ENCODE data around the gene GLRX5. TPM values are rescaled to one million over a fixed set of nuclear protein-coding genes. Genes with fewer than 3 reads are reported as not detected.
"Not testable (repeated sequence)": the region's sequence is repeated elsewhere in the genome, so short reads cannot be mapped to it uniquely, and the experiment has no call there.

Gene GLRX5
- total RNA-seq, 1 donor from 2014 or later, result 84.7 TPM

DNA sequence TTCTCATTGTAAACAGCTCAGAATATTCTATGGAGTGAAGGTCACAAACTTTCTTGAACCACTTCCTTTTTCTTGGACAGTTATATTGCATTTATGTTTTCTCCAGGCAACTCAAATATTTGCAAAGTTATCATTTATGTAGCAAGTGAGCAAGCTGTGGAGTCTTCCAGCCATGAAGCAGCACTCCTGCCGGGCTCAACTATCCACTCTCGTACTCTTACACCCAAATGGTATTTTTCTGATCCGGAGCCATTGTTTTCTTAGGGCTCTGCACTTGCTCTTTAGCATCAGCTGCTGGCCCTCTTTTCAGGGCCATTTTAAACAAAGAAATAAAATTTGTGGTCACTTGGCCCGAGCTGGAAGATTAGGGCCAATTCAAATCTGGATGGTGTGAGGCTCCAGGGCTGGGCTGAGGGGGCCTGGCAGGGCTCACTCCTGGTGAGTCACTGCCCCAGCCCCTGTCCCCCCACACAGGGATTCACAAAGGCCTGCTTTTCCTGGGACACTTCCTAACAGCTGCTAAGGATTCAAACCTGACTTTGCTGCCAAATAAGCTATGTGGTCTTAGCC is 38.1 kb upstream of the GLRX5 start:
- intact Hi-C loops (cut with DNase I), result no loop called here
- ATAC-seq, result peak; percentile 79
- no peak for DNase-seq (ENCODE audit: missing footprints)

DNA sequence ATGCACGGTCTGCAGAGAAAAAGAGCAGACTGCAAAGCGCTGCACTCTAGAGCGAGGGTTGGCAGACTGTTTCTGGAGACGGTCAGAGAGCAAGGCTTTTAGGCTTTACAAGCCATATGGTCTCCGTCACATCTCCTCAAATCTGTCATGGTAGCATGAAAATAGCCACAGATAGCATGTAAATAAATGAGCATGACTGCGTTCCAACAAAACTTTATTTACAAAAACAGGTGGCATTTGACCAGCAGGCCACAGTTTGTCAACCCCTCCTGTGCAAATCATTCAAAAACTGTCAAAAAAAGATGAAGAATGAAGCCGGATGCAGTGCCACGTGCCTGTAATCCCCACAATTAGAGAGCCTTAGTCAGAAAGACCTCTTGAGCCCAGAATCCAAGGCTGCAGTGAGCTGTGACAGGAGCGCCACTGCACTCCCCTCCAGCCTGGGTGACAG is 37.3 kb upstream of the GLRX5 start:
- intact Hi-C loops (cut with DNase I), result no loop called here
- DNase-seq (ENCODE audit: missing footprints) (no peak), ATAC-seq (no peak)

DNA sequence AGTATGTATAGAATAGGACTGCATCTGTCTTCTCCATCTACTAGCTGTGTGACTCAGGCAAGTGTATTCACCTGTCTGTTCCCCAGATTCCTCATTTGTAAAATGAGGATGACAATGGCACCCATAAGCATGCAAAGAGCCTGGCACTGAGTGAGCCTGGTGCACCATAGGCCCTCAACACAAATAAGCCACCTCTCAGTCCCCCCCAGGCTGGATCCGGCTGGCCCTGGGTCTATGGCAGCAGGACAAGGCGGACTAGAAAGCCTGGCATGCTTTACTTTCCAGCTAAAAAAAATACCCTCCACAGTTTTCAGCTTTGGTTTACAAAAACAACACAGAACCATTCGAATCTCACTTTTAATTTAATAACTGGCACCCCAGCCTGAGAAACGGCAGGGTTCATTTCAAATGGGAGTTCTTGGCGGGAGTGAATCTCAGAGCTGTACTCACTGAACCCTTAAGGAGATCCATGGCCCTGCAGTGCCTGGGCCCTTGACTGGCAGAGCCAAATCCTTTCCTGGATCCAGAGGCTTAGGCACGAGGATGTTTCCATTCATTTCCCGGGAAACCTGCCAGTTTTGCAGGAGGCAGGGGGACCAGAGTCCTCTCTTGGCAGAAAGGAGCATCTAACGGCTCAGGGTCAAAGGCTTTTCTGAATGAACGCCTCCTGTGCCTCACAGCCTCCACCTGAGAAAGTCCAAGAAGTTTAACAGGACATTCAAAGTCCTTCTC is 36.1 kb upstream of the GLRX5 start:
- peak; percentile 29 for ATAC-seq
- intact Hi-C loops (cut with DNase I), result no loop called here
- DNase-seq (ENCODE audit: missing footprints), result no peak

DNA sequence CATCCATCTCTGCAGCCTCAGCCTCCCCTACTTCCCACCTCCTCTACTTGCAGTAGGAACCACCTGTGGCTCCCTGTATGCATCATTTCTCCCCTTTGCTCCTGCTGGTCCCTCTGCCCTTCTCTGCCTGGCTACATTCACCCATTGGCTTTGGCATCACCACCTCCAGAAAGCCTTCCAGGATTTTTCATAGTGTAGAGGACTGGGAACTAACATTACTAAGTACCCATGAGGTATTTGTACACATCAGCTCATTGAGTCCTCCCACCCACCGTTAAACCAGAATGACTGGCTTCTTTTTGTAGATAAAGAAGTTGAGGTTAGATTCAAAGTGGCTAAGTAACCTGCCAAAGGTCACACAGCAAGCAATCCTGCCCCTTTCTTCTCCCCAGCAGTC is 35.5 kb upstream of the GLRX5 start:
- intact Hi-C loops (cut with DNase I), result no loop called here
- DNase-seq (ENCODE audit: missing footprints), result no peak
- no peak for ATAC-seq

DNA sequence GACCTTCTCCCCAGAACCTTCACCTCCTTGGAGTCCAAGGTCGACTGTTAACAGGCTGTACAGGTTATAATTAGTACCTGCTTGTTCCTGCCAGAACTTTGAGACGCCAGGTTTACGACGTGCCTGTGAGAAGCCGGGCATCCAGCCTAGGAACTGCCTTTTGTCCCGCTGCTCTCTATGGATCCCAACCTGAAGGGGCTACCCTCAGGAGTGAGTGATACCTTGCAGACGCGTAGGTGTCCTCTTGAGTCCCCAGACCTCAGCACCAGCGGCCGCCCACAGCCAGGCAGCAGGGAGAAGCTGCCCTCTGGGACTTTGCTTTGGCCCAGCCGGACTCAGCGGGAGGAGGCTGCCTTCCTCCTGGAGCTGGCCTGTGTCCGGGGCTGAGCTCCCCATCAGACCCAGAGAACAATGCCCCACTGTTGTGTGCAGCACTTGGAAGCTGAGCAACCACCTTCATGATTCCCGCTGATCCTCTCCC is 34.6 kb upstream of the GLRX5 start:
- DNase-seq (ENCODE audit: missing footprints) (no peak), ATAC-seq (peak; percentile 31)

DNA sequence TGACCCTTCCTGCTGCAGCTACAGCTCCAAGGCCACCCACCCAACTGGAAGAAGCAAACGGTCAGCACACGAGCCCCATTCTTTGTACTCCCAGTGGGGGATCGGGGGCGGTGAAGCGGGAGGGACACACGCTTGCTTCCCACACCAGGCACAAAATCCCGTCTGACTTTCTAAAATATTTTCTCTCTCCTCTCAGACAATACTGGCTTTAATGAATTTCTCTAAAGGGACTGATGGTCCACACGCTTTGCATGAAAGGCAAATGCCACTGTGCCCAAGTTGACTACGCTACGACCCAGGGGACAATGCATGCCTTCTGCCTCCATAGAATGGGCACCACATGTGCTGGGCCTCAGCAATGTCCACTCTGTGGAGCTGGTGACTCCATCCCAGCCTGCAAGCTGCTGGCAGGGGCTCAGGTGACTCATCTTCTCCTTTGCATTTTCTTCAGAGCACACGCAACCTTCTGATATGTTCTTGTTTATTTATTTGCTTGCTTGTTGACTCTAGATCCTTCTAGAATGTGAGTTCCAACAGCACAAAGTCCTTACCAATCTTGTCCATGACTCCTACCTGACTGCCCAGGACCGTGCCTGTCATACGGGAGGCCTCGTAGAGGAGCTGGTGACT is 34.0 kb upstream of the GLRX5 start:
- DNase-seq (ENCODE audit: missing footprints) (no peak), ATAC-seq (peak; percentile 16)
- intact Hi-C loops (cut with DNase I), result no loop called here

More for the DNA sequence above, 34.6 kb upstream of the GLRX5 start:
- intact Hi-C loops (cut with DNase I), result no loop called here

DNA sequence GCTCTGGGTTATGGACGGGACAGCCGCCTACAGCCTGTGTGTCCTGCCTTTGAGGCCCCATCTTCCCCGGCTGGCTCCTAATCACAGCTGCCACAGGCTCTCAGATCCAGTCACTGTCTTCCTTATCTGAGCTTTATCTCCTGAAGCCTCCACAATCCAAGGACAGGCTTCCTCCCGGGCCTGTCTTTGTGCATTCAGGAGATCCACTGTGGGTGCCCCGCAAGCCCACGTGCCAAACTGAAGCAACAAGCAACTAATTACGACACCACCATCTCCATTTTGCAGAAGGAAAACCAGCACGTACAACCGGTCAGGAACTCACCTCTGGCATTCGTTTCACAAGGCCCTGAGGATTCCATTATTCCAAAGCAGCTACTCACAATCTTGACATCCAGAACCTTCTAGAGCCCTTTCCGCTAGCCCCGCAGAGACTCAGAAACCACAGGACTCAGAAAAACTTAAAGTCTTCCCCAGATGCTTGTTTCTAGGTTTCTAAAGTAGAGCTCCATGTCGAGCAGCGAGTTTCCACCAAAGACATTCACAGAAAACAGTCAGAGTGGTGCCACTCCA is 32.4 kb upstream of the GLRX5 start:
- intact Hi-C loops (cut with DNase I), result no loop called here
- no peak for ATAC-seq

DNA sequence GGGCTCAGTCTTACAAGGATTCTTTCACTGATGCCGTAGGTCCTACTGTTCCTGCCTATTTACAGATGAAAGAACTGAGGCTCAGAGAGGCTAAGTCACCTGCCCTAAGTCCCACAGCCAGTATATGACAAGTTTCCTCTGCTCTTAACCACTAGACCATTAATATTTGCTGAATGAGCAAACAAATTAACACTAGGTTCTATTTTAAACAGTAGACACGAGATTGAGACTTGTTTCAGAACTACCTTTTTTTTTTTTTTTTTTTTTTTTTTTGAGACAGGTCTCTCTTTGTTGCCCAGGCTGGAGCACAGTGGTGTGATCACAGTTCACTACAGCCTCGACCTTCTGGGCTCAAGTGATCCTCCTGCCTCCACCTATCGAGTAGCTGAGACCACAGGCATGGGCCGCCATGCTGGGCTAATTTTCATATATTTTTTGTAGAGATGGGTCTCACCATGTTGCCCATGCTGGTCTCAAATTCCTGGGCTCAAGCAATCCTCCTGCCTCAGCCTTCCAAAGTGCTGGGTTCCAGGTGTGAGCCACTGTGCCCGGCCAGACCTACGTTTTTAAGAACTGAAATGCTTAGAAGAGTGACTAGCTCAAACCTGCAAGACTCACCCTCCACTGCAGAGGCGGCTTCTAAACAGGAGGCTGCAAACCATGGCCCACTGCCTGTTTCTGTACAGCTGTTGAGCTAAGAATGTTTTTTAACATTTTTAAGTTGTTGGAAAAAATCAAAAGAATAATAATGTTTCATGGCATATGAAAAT is 31.3 kb upstream of the GLRX5 start:
- ATAC-seq, result no peak
- DNase-seq (ENCODE audit: missing footprints), result no peak
- intact Hi-C loops (cut with DNase I), result no loop called here

More for the DNA sequence above, 32.4 kb upstream of the GLRX5 start:
- DNase-seq (ENCODE audit: missing footprints), result no peak

DNA sequence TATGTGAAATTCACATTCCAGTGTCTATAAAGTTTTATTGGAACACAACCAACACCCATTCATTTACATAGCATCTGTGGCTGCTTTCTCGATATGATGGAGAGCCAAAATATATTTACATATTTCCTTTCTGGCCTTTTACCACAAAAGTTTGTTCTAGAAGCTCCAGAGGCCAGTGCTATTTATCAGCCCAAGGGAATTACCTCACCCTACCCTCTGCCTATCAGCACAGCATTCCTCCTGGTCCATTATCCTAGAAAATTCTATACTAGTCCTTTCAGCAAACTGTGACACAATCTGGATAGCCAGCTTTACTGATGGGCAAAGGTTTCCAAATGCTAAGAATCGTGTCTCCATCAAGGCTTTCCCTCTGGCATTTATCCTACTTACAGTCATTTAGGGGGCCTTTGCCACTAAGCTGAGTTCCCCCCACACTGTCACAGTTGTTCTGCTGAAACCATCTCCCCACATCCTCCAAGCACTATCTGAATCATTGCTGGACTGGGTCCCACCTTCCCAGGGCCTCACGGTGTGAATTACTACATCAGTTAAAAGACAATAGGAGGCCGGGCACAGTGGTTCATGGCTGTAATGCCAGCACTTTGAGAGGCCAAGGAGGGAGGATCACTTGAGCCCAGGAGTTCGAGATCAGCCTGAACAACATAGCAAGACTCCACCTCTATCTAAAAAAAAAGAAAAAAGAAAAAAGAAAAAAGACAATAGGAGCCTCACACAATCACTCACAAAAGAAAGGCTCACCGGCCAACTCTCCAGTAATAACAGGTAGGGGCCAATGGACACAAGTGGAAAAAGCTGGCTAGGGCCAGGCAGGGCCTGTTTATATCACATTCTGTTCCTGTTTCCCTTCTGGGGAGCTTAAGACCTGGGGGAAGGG is 30.5 kb upstream of the GLRX5 start:
- intact Hi-C loops (cut with DNase I), result no loop called here
- DNase-seq (ENCODE audit: missing footprints), result no peak

DNA sequence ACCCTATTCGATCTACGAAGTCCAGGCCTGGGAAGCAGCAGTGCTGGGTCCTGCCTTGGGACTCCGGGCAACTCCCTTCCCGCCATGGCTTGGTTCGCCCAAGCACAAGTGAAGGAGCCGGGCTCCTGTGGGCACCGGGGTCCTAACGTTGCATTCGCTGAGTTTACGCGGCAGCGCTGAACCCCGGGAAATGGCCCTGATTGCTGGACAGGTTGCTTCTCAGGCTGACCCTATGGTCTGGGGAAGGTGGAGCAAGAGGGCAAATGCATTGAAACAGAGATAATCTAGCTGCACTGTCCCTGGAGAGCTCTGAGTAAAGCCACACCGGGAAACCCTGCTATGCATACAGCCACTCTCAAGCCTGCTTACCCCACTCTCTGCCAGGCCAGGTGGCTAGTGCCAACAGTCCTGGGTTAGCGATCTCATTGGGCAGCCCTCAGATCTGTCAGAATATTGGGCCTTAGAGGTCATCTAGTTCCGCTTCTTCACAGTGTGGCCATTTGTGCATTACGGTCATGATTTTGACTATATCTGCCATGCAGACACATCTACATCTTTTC is 29.7 kb upstream of the GLRX5 start:
- no peak for DNase-seq (ENCODE audit: missing footprints)
- intact Hi-C loops (cut with DNase I), result no loop called here
- no peak for ATAC-seq

More for the DNA sequence above, 30.5 kb upstream of the GLRX5 start:
- no peak for ATAC-seq

DNA sequence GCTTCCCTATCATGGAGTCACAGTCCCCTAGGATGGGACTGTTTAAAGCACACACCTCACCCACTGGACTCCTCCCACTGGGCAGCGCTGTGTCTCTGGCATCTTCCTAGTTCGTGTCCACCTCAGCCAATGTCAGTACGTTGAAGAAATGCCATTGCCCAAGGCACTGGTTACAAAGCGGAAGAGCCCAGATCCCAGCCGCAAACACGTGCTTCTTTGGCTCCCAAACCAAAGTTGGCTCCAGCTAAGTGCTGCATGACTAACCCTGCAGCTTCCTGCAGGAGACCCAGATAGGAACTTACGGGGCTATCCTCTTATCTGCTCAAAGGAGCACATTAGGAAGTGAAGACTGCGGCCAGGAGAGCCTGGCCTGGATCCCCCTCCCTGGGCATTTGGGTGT is 27.7 kb upstream of the GLRX5 start:
- DNase-seq (ENCODE audit: missing footprints) (peak; percentile 86), ATAC-seq (peak; percentile 86)
- intact Hi-C loops (cut with DNase I), result no loop called here

DNA sequence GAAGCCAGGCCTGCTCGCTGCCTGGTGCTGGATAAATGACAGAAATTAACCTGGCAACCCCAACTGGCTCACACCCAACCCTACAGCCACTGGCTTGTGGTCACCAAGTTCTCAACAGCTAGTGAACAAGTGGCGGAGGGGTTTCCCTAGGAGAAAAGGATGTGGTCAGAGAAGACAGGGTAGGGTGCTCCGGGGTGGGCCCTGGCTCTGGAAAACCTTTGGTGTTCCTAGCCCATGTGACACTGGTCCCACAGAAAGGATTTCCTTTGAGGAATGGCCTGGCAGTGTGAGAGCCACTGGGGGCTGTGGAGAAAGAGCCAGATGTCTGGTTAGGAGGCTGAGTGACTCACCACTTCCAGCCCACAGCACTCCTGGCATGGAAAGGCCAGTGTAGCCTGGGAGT is 27.1 kb upstream of the GLRX5 start:
- intact Hi-C loops (cut with DNase I), result no loop called here
- no peak for DNase-seq (ENCODE audit: missing footprints)
- ATAC-seq, result peak; percentile 12

DNA sequence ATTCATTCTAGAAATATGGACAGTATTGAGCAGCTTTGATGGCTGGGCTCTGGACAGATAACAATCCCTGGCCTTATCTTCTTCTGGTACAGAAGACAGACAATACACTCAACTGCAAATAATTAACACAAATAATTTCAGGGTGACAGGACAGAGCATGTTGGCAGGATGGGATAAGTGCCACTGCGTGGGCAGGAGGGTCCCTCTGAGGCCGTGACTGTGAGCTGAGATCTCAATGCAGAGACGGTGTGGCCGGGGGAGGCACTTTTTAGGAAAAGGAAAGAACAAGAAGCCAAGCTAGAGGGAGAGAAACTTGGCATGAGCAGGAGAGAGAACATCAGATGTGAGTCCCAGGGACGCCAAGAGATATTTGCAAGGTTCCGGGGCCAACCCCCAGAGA is 26.5 kb upstream of the GLRX5 start:
- intact Hi-C loops (cut with DNase I), result no loop called here
- no peak for ATAC-seq
- no peak for DNase-seq (ENCODE audit: missing footprints)

DNA sequence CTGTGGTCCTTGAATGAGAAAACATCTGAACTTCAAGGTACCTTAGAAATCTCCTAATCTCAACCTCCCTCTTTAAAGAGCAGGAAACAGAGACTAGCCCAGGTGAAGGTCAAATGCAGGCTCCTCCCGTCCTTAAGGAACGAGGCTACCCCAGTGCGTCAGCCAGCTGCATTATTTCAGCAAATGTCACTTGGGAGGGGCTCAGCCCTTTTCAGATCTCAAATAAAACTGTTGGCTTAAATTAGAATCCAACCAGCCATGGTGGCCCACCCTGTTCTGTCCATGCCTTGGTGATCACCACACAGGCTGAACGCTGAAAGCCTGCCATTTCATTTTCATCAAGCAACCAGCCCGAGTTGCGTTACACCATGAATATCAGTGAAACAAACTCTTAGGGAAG is 25.4 kb upstream of the GLRX5 start:
- ATAC-seq, result no peak
- intact Hi-C loops (cut with DNase I), result no loop called here

DNA sequence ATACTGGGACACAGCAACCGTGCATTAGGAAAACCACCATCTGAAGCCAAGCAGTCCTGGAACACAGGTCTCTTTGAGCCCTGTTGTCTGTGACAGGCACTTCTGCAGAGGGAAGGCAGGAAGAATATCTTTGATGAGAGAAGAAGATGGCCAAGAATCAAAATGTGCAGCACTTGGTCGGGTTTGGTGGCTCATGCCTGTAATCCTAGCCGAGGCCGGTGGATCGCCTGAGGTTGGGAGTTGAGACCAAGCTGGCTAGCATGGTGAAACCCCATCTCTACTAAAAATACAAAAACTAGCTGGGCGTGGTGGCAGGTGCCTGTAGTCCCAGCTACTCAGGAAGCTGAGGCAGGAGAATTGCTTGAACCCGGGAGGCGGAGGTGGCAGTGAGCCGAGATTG is 24.5 kb upstream of the GLRX5 start:
- ATAC-seq; DNase-seq (ENCODE audit: missing footprints); intact Hi-C loops (cut with DNase I): not testable (repeated sequence)

More for the DNA sequence above, 25.4 kb upstream of the GLRX5 start:
- no peak for DNase-seq (ENCODE audit: missing footprints)

DNA sequence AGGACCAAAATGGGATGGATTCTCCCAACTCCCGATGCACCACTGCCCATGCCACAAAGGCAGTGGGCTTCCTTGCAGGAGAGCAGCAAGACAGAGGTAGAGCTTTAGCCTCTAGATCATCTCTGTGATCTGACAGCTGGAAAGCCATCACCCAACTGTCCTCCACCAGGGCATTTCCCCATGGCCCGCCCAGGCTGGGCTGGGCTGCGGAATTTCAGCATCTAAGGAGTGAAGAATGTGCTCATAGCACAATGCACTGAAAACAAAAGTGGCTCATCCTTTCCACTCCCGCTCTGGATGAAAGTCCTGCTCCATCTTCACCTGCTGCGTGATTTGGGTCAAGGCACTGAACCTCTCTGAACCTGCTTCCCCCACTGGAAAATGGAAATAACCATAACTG is 24.0 kb upstream of the GLRX5 start:
- ATAC-seq, result no peak
- no peak for DNase-seq (ENCODE audit: missing footprints)

DNA sequence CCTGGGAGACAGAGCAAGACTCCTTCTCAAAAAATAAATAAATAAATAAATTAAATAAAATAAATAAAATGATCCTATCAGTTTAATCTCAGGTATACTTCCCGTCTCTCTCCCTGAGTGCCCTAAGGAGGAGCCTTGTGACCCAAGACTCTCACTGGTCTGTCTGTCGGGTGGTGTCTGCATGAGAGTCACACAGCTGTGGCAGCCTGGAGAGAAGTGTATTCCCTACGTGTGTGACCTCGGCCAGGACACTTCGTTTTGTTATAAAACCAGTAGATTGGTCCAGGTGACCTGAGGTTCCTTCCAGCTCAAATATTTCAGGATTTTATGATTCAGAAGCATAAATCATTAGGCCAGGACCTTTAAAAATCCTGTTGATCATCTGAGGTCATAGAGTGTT is 23.2 kb upstream of the GLRX5 start:
- intact Hi-C loops (cut with DNase I), result no loop called here
- ATAC-seq (no peak), DNase-seq (ENCODE audit: missing footprints) (no peak)

More for the DNA sequence above, 24.0 kb upstream of the GLRX5 start:
- intact Hi-C loops (cut with DNase I), result no loop called here

DNA sequence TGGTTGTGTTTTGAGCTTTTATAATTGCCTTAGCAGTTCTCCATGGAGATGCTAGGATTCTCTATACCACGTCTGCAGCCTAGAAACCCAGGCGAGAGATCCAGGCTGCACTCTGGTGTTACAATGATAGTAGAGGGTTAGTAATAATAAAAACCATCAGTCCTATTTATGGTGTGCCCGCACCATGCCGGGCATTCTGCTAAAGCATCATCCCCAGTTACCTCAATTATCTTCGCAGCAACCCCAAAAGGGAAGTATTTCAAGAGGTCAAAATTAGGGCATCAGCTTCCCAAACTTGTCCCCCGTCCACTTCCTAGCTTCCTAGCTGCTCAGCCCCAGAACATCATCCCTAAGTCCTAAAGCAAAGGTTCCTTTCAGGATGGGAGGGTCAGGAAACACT is 21.6 kb upstream of the GLRX5 start:
- no peak for ATAC-seq
- DNase-seq (ENCODE audit: missing footprints), result no peak
- intact Hi-C loops (cut with DNase I), result no loop called here

Measured in Right ventricle myocardium inferior (tissue), 1 donor.